ENCODE measurements around the gene NR2C2.
A peak's percentile ranks its signal among the peaks of the same experiment; 100 is the strongest.

NR2C2 gene

GRCh38 chr3:15023719-15024118 lies 76.3 kb downstream of the NR2C2 start:
- DNase-seq (ENCODE audit: low read depth in 3 of 3) = no peak

GRCh38 chr3:15029625-15030024 lies 82.2 kb downstream of the NR2C2 start:
- no peak for DNase-seq (ENCODE audit: low read depth in 3 of 3)

GRCh38 chr3:15032650-15033049 lies 85.3 kb downstream of the NR2C2 start:
- no peak for DNase-seq (ENCODE audit: low read depth in 3 of 3)

- DNase-seq (ENCODE audit: low read depth in 3 of 3) = no peak
These were observed 85.7 kb downstream of the NR2C2 start for GRCh38 chr3:15033103-15033502.

GRCh38 chr3:15038306-15038705 lies 90.9 kb downstream of the NR2C2 start:
- no peak for DNase-seq (ENCODE audit: low read depth in 3 of 3)

- no peak for DNase-seq (ENCODE audit: low read depth in 3 of 3)
These were observed 93.5 kb downstream of the NR2C2 start for GRCh38 chr3:15040844-15041243.

DNA sequence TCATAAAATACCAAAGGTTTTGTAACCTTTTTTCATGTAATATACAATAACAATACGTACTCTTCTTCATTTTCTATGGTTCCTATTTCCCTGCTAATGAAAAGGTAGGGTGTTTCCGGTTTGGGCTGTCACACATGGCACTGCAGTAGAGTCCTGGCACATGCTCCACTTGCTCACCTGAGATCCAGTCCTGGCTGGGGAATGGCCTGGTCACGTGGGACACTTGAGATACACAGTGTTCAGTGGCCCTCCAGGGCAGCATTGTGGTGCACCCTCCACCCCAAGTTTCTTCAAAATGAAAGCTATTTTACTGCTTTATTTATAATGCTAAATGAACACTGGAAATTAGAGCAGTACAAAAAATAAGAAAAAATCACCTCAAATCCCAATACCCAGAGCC lies 94.6 kb downstream of the NR2C2 start:
- no peak for DNase-seq (ENCODE audit: low read depth in 3 of 3)

- no peak for DNase-seq (ENCODE audit: low read depth in 3 of 3)
These were observed 95.6 kb downstream of the NR2C2 start for GRCh38 chr3:15042936-15043335.

DNA sequence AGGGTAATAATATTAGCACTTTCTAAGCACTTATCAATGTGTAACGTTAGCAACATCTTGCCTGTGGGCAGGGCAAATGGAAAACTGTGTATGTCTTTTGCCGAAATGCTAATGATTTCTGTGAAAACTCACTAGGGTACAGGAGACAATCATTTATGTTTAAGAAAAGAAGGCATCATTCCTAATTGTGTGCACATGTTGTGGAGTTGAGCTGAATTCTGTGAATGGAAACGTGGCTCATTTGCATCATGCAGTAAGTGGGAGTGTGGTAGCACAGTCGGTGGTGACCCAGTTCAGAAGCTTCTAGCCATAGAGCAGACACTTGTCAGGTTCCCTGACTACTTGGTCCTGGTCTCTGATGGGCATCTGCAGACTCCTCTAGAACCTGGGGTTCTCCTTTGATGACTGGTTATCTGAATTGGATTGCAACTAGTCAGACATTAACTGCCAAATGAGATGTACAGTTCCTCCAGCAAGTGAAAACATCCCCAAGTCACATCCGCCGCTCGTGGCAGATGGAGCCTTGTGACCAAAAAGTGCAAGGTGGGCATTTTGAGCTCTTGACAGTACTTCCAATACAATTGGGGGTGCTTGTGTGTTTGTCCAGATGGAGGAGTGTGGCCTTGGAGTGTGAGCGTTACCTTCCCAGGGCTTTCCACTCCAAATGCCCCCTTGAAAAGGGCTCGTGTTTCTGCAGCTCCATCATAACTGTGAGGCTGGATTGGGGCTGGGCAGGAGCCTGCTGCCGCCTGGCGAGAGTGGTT lies 96.2 kb downstream of the NR2C2 start:
- DNase-seq (ENCODE audit: low read depth in 3 of 3) = no peak

DNA sequence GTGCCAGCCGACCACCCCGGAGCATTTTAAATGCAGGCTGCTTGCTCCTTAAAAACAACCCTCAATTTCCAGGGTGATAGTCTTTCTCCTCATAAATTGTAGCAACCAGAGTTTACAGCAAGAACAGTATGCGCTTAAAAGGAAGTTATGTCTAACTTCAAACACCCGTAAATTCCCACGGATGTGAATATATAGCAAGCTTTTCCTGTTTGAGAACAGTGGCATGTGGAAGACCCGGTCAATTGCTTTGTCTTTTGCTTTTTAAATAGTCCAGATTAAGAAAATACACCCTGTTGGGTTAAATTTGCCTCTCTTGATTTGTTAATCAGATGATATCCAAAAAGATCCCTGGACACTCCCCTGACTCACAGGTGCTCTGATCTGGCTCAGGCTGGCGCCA lies 96.9 kb downstream of the NR2C2 start:
- DNase-seq (ENCODE audit: low read depth in 3 of 3) = no peak

DNA sequence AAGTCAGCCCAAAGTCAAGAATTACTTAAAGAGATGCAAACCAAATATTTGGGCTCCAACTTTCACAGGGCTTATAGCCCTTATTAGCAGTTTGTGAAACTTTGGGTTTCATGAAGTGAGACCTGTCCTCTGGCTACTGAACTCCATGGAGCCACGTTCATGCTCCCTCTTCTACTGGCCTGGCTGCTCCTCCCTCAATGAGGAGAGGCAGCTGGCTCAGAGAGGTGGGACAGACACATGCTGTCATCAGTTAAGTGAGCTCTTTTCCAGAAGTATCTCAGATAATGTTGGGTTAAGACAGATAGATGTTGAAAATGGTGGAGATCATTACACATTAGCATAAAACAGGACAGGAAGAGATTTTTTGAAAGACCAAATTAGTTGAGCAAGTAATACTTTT lies 98.3 kb downstream of the NR2C2 start:
- no peak for DNase-seq (ENCODE audit: low read depth in 3 of 3)

GRCh38 chr3:15049584-15049983 lies 102.2 kb downstream of the NR2C2 start:
- DNase-seq (ENCODE audit: low read depth in 3 of 3) = no peak

DNA sequence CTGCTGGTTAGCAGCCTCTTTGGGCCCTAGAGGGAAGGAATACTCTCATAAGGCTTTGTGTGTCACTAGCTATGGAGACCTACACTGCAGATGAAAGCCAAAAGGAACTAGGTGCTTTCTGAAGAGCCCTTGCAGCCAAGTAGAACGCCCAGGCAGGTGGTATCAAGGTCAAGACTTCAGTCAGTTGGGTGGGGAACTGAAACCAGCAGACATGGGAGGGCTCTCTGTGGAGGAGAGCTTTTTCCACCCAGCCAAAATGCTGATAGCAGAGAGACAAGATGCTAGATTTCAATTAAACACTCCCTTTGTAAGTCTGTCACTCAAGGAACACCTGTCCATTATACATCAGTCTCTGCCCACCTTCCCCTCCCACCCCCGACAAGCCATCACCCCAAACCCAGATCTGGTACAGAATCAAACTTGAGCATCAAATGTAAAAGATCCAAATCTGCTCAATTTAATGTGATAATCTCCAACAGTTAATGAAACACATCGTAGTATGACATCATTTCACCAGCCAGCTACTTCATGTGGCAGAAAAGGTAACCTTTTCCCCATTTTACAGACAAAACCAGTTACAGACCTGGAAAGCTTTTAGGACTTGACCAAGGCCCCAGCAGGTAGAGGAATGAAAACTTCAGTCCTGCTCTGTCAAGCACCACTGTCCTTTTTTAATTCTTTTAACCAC lies 103.2 kb downstream of the NR2C2 start:
- DNase-seq (ENCODE audit: low read depth in 3 of 3) = no peak

DNA sequence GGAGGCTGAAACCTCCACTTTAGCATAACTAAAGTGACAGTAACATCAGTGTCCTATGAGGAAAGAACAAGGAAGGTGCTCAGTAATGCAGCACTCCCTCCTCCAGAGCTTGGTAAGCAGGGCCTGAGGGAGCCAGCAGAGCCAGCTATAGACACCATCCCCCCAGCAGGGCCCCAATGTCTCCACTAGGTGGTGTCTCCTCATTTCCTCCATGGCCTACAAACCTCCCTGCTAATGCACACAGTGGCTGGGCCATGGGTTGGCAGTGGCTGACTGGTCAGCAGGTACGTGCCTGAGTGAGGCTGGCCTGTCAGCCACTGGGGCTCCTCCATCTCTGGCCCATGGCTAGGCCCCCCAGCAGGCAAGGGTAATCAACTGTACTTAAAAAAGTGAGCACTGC lies 104.1 kb downstream of the NR2C2 start:
- peak in 2 of 3 experiments; percentile 9 to 22 for DNase-seq (ENCODE audit: low read depth in 3 of 3)

- no peak for DNase-seq (ENCODE audit: low read depth in 3 of 3)
These were observed 105.2 kb downstream of the NR2C2 start for GRCh38 chr3:15052335-15053242.

DNA sequence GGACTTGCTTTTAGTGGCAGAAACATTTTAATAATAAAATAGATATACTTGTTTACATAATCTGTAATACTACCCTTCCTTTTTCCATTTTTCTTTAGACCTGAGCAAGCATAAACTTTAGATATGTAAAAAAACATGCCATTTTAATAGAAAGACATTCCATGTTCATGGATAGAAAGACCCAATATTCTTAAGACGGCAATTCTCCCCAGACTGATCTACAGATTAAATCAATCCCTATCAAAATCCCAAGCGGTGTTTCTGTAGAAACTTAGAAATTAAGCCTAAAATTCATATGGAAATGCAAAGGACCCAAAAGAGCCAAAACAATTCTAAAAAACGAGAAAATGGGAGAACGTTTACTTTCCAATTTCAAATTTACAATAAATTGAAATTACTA lies 106.2 kb downstream of the NR2C2 start:
- no peak for DNase-seq (ENCODE audit: low read depth in 3 of 3)

DNA sequence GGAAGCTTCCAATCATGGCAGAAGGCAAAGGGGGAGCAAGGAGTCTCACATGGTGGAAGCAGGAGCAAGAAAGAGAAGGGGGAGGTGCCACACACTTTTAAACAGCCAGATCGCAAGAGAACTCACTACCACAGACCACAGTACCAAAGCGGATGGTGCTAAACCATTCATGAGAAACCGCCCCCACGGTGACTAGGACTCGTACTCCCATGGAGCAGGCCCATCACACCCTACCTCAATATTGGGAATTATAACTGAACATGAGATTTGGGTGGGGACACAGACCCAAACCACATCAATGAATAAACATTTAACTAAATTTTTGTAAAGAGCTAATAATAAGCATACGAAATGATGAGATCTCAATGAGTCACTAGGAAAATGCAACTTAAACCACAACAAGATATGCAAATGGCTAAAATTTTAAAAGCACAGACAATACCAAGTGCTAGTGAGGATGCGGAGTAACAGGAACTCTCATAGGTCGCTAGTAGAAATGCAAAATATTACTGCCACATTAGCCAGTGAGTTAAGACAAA lies 107.7 kb downstream of the NR2C2 start:
- DNase-seq (ENCODE audit: low read depth in 3 of 3) = peak in 2 of 3 experiments; percentile 21 to 37

DNA sequence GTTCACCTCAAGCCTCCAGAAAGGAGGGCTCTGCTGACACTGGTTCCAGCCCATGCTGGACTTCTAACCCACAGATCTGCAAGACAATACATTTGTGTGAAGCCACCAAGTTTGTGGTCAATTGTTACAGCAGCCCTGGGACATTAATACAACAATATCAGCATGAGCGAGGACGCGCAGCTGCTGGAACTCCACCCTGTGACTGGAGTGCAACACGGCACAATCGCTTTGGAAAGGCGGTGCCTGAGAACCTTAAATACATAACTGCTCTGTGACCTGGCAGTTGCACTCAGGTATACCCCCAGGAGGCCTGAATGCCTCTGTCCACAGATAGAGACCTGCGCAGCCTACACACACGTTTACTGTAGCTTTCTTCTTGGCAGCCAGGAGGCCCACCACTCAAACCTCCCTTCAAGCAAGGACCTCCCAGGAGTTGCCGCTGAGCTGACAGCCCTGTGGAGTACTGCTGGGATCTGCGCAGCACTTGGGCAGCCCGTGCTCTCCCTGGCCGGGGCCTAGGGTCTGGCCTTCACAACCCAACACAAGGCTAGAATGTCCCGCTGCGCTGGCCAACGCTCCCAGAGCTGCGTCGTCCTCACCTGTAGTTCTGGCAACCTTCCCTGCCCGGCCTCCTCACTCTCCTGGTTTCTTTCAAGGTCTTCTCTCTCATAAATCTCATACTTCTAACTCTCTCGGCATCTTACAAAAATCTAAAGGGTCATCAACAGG lies 109.5 kb downstream of the NR2C2 start:
- no peak for DNase-seq (ENCODE audit: low read depth in 3 of 3)

DNA sequence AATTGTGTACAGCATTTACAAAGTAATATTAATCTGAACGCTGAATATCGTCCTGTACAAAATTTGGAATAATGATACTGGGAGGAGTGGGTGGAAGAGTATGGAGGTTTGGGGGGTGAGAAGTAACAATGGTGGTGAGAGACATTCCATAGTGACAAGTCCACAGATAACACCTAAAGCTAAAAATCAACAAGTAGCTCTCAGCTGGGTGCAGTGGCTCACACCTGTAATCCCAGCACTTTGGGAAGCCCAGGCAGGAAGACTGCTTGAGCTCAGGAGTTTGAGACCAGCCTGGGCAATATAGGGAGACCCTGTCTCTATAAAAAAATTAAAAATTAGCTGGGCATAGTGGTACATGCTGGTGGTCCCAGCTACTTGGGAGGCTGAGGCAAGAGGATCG lies 112.6 kb downstream of the NR2C2 start:
- no peak for DNase-seq (ENCODE audit: low read depth in 3 of 3)

DNA sequence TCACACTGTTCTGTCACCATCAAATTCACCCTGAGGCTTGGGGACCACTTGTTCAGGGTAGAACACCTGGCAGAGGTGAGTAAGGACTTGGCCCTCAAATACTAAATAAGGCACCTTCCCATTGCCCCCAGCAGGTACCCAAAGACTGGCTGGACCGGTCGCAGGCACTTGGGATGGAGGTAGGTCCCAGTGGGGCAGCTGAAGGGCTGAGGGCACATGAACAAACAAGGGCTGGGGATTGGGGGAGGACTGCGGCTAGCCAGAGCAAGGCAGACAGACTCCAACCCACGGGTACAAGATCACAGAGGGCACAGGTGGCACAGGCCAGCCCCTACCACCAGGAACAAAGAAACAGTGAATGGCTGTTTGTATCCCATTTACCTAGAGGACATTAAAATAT lies 115.9 kb downstream of the NR2C2 start:
- DNase-seq (ENCODE audit: low read depth in 3 of 3) = no peak

GRCh38 chr3:15063656-15064286 lies 116.4 kb downstream of the NR2C2 start:
- no peak for DNase-seq (ENCODE audit: low read depth in 3 of 3)
